GM12878 (cell line): ENCODE results near the gene MNAT1. TPM values are rescaled to one million over a fixed set of nuclear protein-coding genes. Genes with fewer than 3 reads are reported as not detected.

Experiments used
- BMI1 ChIP-seq: fragments of 450-650 bp; IDR thresholded peaks from 2 replicates; pipeline ENCODE4 v1.6.1; 2016; ENCODE audit warnings: mild to moderate bottlenecking, moderate library complexity, borderline replicate concordance
- ETV6 ChIP-seq, 2 experiments: fragments of 450-650 bp in 1 of 2; IDR thresholded peaks in 1 of 2; conservative IDR thresholded peaks in 1 of 2; 2 replicates each; pipeline ENCODE4 v1.6.1; 2014; ENCODE audit warnings: antibody characterized with exemption in 1 of 2, borderline replicate concordance in 1 of 2, low read depth in 1 of 2, mild to moderate bottlenecking in 1 of 2, moderate library complexity in 1 of 2
- MTA2 ChIP-seq: fragments of 450-650 bp; IDR thresholded peaks from 2 replicates; pipeline ENCODE4 v1.6.1; 2016; ENCODE audit warnings: low read depth, mild to moderate bottlenecking, moderate library complexity
- RCOR1 ChIP-seq: conservative IDR thresholded peaks from 2 replicates; pipeline ENCODE4 v1.6.1; 2012; ENCODE audit warnings: low read depth, low read length, improper control_type of control experiment
- REST ChIP-seq: IDR thresholded peaks from 2 replicates; pipeline ENCODE4 v1.6.1; 2012; ENCODE audit warnings: mild to moderate bottlenecking, low read depth, low read length
- RUNX3 ChIP-seq: IDR thresholded peaks from 2 replicates; pipeline ENCODE4 v1.6.1; 2012; ENCODE audit warnings: low read length, inconsistent platforms
- SREBF2 ChIP-seq: IDR thresholded peaks from 2 replicates; pipeline ENCODE4 v1.6.1; 2012; ENCODE audit warnings: mild to moderate bottlenecking, low read length
- TARDBP ChIP-seq: IDR thresholded peaks from 2 replicates; pipeline ENCODE4 v1.6.1; 2016; ENCODE audit warnings: borderline replicate concordance
- polyA plus RNA-seq, 11 experiments: library from polyadenylated mRNA; depleted of rRNA in 4 of 11; unstranded in 6 of 11; stranded (reverse) in 5 of 11; fragments of >200 nt; fragmentation: Nextera tagmentation in 4 of 11; fragmentation: Illumina TruSeq in 1 of 11; extraction: Ambion mirVana in 4 of 11; extraction: Trizol in 1 of 11; gene quantifications; 1 replicate in 1 of 11; 2 replicates in 10 of 11; pipeline versions ENCODE4 v1.2.1 to v1.2.3, GENCODE V29; 2011 to 2016; ENCODE audit warnings: inconsistent platforms in 2 of 11, missing spikeins in 2 of 11, low read depth in 1 of 11
- total RNA-seq, 4 experiments: library from RNA; depleted of rRNA in 3 of 4; stranded (reverse); fragments of >200 nt in 3 of 4; fragmentation: Illumina TruSeq in 1 of 4; extraction: Trizol in 1 of 4; gene quantifications; 2 replicates each; pipeline versions ENCODE4 v1.2.1 to v1.2.3, GENCODE V29; 2013 to 2021
- TF ChIP-seq, protein P1 (sequence below): IDR thresholded peaks from 2 replicates; pipeline ENCODE4 v1.6.1; 2012; ENCODE audit warnings: improper control_type of control experiment, low read depth, low read length; ENCODE audit not compliant: insufficient replicate concordance
- TF ChIP-seq, protein P2 (sequence below): fragments of 150-350 bp; IDR thresholded peaks from 2 replicates; pipeline ENCODE4 v1.6.1; 2016; ENCODE audit warnings: low read depth, low read length
- TF ChIP-seq, protein P3 (sequence below): fragments of 450-650 bp; IDR thresholded peaks from 2 replicates; pipeline ENCODE4 v1.6.1; 2018; ENCODE audit warnings: mild to moderate bottlenecking, low read depth, moderate library complexity; ENCODE audit not compliant: partially characterized antibody

Gene MNAT1
- total and polyA plus RNA-seq, 10 of the 15 experiments (the other 5 are each of a cell fraction or from before 2014, with no cell fraction given) = 26.5 to 67.4 (median 40.8) TPM

DNA sequence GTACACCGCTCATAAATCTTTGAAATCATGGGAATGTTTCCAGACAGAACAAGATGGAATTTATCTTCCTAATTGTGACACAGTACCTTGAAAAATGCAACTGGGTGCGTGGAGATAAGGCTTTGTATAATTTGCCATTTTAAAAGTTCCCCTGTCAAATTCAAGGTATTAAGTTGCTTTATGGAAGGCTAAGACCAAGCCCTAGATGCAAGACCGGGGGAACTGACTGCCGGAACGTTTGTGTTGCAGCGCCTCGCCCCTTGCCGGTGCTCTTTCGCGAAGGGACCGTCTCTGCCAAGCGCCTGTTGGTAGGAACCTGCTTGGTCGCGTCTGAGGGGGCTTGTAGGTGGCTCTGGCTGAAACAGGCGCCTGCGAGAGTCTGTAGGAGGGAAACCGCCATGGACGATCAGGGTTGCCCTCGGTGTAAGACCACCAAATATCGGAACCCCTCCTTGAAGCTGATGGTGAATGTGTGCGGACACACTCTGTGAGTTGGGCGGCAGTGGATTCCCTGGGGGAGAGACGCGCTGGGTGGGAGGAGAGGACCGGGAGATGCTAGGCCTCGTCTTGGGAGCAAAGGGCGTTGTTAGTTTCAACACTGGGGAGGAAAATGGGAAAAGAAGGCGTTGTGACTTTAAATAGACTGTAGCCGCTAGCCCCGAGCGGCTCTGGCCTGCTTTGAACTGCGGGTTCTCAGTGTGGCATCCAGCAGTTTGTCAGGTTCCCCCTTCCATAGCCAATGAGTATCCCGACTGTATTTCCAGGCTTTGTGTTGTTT lies at the start of gene MNAT1 (continued):
- TF ChIP-seq, protein P1, sequence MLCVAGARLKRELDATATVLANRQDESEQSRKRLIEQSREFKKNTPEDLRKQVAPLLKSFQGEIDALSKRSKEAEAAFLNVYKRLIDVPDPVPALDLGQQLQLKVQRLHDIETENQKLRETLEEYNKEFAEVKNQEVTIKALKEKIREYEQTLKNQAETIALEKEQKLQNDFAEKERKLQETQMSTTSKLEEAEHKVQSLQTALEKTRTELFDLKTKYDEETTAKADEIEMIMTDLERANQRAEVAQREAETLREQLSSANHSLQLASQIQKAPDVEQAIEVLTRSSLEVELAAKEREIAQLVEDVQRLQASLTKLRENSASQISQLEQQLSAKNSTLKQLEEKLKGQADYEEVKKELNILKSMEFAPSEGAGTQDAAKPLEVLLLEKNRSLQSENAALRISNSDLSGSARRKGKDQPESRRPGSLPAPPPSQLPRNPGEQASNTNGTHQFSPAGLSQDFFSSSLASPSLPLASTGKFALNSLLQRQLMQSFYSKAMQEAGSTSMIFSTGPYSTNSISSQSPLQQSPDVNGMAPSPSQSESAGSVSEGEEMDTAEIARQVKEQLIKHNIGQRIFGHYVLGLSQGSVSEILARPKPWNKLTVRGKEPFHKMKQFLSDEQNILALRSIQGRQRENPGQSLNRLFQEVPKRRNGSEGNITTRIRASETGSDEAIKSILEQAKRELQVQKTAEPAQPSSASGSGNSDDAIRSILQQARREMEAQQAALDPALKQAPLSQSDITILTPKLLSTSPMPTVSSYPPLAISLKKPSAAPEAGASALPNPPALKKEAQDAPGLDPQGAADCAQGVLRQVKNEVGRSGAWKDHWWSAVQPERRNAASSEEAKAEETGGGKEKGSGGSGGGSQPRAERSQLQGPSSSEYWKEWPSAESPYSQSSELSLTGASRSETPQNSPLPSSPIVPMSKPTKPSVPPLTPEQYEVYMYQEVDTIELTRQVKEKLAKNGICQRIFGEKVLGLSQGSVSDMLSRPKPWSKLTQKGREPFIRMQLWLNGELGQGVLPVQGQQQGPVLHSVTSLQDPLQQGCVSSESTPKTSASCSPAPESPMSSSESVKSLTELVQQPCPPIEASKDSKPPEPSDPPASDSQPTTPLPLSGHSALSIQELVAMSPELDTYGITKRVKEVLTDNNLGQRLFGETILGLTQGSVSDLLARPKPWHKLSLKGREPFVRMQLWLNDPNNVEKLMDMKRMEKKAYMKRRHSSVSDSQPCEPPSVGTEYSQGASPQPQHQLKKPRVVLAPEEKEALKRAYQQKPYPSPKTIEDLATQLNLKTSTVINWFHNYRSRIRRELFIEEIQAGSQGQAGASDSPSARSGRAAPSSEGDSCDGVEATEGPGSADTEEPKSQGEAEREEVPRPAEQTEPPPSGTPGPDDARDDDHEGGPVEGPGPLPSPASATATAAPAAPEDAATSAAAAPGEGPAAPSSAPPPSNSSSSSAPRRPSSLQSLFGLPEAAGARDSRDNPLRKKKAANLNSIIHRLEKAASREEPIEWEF = no peak
- TF ChIP-seq SREBF2 (no peak), MTA2 (no peak), RUNX3 (peak; percentile 45; the same call in 1 of the 2 replicates), BMI1 (no peak), RCOR1 (0 out of 2 replicates have a peak, but pooled peaks have one; percentile 56), ETV6 (conservative IDR thresholded peaks at IDR 0.05 in 1 of 2, IDR thresholded peaks at IDR 0.05 in 1 of 2; ENCODE audit: borderline replicate concordance in 1 of 2, low read depth in 1 of 2) (0 out of 4 replicates have a peak, but pooled peaks of 1 of the 2 experiments have one; percentile 49), REST (peak; percentile 38; the same call in 1 of the 2 replicates), TARDBP (peak; percentile 85; the same call in 1 of the 2 replicates)
- TF ChIP-seq, protein P2, sequence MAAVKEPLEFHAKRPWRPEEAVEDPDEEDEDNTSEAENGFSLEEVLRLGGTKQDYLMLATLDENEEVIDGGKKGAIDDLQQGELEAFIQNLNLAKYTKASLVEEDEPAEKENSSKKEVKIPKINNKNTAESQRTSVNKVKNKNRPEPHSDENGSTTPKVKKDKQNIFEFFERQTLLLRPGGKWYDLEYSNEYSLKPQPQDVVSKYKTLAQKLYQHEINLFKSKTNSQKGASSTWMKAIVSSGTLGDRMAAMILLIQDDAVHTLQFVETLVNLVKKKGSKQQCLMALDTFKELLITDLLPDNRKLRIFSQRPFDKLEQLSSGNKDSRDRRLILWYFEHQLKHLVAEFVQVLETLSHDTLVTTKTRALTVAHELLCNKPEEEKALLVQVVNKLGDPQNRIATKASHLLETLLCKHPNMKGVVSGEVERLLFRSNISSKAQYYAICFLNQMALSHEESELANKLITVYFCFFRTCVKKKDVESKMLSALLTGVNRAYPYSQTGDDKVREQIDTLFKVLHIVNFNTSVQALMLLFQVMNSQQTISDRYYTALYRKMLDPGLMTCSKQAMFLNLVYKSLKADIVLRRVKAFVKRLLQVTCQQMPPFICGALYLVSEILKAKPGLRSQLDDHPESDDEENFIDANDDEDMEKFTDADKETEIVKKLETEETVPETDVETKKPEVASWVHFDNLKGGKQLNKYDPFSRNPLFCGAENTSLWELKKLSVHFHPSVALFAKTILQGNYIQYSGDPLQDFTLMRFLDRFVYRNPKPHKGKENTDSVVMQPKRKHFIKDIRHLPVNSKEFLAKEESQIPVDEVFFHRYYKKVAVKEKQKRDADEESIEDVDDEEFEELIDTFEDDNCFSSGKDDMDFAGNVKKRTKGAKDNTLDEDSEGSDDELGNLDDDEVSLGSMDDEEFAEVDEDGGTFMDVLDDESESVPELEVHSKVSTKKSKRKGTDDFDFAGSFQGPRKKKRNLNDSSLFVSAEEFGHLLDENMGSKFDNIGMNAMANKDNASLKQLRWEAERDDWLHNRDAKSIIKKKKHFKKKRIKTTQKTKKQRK = no peak
- TF ChIP-seq, protein P3, sequence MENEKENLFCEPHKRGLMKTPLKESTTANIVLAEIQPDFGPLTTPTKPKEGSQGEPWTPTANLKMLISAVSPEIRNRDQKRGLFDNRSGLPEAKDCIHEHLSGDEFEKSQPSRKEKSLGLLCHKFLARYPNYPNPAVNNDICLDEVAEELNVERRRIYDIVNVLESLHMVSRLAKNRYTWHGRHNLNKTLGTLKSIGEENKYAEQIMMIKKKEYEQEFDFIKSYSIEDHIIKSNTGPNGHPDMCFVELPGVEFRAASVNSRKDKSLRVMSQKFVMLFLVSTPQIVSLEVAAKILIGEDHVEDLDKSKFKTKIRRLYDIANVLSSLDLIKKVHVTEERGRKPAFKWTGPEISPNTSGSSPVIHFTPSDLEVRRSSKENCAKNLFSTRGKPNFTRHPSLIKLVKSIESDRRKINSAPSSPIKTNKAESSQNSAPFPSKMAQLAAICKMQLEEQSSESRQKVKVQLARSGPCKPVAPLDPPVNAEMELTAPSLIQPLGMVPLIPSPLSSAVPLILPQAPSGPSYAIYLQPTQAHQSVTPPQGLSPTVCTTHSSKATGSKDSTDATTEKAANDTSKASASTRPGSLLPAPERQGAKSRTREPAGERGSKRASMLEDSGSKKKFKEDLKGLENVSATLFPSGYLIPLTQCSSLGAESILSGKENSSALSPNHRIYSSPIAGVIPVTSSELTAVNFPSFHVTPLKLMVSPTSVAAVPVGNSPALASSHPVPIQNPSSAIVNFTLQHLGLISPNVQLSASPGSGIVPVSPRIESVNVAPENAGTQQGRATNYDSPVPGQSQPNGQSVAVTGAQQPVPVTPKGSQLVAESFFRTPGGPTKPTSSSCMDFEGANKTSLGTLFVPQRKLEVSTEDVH = no peak
